ENCODE measurements around the gene ENKD1. TPM values are rescaled to one million over a fixed set of nuclear protein-coding genes. Genes with fewer than 3 reads are reported as not detected.

The ENKD1 gene
- total RNA-seq, 3 donors from 2014 or later: 18.6 to 21.0 (median 20.1) TPM

- H3K27me3 ChIP-seq: peaks cover 17 to 60% of the 10 kb centered on the region in 2 donors
- H3K27ac ChIP-seq: no peak overlapping the region
- H3K4me3 ChIP-seq: peak overlapping the region in 2 of 3 donors; percentile 34 to 61
- no peaks in the 10 kb centered on the region for H3K36me3 ChIP-seq
- no peak for DNase-seq (ENCODE audit: low spot score in 2 of 2)
- intact Hi-C loops (cut with DNase I; ENCODE audit: low total_unique reads): no loop called here
- no peaks in the 10 kb centered on the region for H3K4me1 ChIP-seq
- no peak for TF ChIP-seq POLR2AphosphoS5 (IDR thresholded peaks at IDR 0.05)
- no peak for TF ChIP-seq POLR2A (IDR thresholded peaks at IDR 0.05)
- no peak for TF ChIP-seq CTCF (IDR thresholded peaks at IDR 0.05)
- H3K9me3 ChIP-seq: no peaks in the 10 kb centered on the region
These were observed 21.0 kb downstream of the ENKD1 start for GRCh38 chr16:67645397-67646121.

- H3K4me3 ChIP-seq: no peak overlapping the region
- no peak for TF ChIP-seq POLR2AphosphoS5 (IDR thresholded peaks at IDR 0.05)
- H3K27me3 ChIP-seq: peaks cover 15 to 46% of the 10 kb centered on the region in 2 donors
- intact Hi-C loops (cut with DNase I; ENCODE audit: low total_unique reads): no loop called here
- DNase-seq (ENCODE audit: low spot score in 2 of 2): no peak
- H3K9me3 ChIP-seq: no peaks in the 10 kb centered on the region
- H3K4me1 ChIP-seq: no peaks in the 10 kb centered on the region
- H3K36me3 ChIP-seq: no peaks in the 10 kb centered on the region
- no peak overlapping the region for H3K27ac ChIP-seq
These were observed 22.5 kb downstream of the ENKD1 start for GRCh38 chr16:67644038-67644437.

- H3K27ac ChIP-seq: peak overlapping the region in 1 of 2 donors; percentile 21
- peak in 1 of 2 donors; percentile 51 for DNase-seq (ENCODE audit: low spot score in 2 of 2)
- H3K27me3 ChIP-seq: peaks cover 0 to 26% of the 10 kb centered on the region in 2 donors
- TF ChIP-seq POLR2AphosphoS5 (IDR thresholded peaks at IDR 0.05) (no peak), CTCF (IDR thresholded peaks at IDR 0.05) (no peak), POLR2A (IDR thresholded peaks at IDR 0.05) (no peak)
- H3K36me3 ChIP-seq: peaks cover 4% of the 10 kb centered on the region
- H3K4me3 ChIP-seq: no peak overlapping the region
- H3K9me3 ChIP-seq: no peaks in the 10 kb centered on the region
- H3K4me1 ChIP-seq: no peaks in the 10 kb centered on the region
- intact Hi-C loops (cut with DNase I; ENCODE audit: low total_unique reads): no loop called here
These were observed 24.5 kb downstream of the ENKD1 start for GRCh38 chr16:67641779-67642708.

GRCh38 chr16:67637625-67638024 lies 28.9 kb downstream of the ENKD1 start:
- H3K4me1 ChIP-seq: no peaks in the 10 kb centered on the region
- DNase-seq (ENCODE audit: low spot score in 2 of 2): no peak
- intact Hi-C loops (cut with DNase I; ENCODE audit: low total_unique reads): no loop called here
- H3K27me3 ChIP-seq: no peaks in the 10 kb centered on the region
- H3K36me3 ChIP-seq: peaks cover 4% of the 10 kb centered on the region
- no peak overlapping the region for H3K4me3 ChIP-seq
- H3K27ac ChIP-seq: no peak overlapping the region
- TF ChIP-seq POLR2AphosphoS5 (IDR thresholded peaks at IDR 0.05) (no peak), CTCF (IDR thresholded peaks at IDR 0.05) (no peak), POLR2A (IDR thresholded peaks at IDR 0.05) (no peak)
- no peaks in the 10 kb centered on the region for H3K9me3 ChIP-seq

GRCh38 chr16:67636713-67637112 lies 29.8 kb downstream of the ENKD1 start:
- H3K4me3 ChIP-seq: no peak overlapping the region
- peaks cover 0 to 3% of the 10 kb centered on the region in 2 donors for H3K4me1 ChIP-seq
- TF ChIP-seq POLR2AphosphoS5 (IDR thresholded peaks at IDR 0.05) (no peak), POLR2A (IDR thresholded peaks at IDR 0.05) (no peak), CTCF (IDR thresholded peaks at IDR 0.05) (no peak)
- H3K27ac ChIP-seq: no peak overlapping the region
- H3K27me3 ChIP-seq: no peaks in the 10 kb centered on the region
- H3K36me3 ChIP-seq: peaks cover 4% of the 10 kb centered on the region
- H3K9me3 ChIP-seq: no peaks in the 10 kb centered on the region
- no peak for DNase-seq (ENCODE audit: low spot score in 2 of 2)
- intact Hi-C loops (cut with DNase I; ENCODE audit: low total_unique reads): no loop called here
